HL-60 (cell line): ENCODE results near the gene GPHN.

Source experiments
- CTCF ChIP-seq: IDR thresholded peaks from one replicate; pipeline ENCODE4 v1.5.1; 2011; ENCODE audit warnings: low read length, control low read depth, inconsistent platforms; ENCODE audit not compliant: insufficient read depth
- GABPA ChIP-seq: IDR thresholded peaks from 2 replicates; pipeline ENCODE4 v1.6.1; 2012; ENCODE audit warnings: low read depth
- POLR2AphosphoS5 ChIP-seq: IDR thresholded peaks from 2 replicates; pipeline ENCODE4 v1.6.1; 2012; ENCODE audit warnings: low read depth
- REST ChIP-seq: IDR thresholded peaks from 2 replicates; pipeline ENCODE4 v1.6.1; 2012; ENCODE audit warnings: low read depth; ENCODE audit not compliant: insufficient replicate concordance

- TF ChIP-seq CTCF = no peak
- TF ChIP-seq REST = no peak
- TF ChIP-seq POLR2AphosphoS5 = no peak
- TF ChIP-seq GABPA = no peak
These were observed 678.3 kb downstream of the GPHN start for GRCh38 chr14:67186172-67186768.
